SK-N-SH (cell line): ENCODE data around the gene PRMT7. TPM values are rescaled to one million over a fixed set of nuclear protein-coding genes. Genes with fewer than 3 reads are reported as not detected.

Experiments used
- CTCF ChIA-PET: fragments of 300-600, 350-600 bp; formaldehyde crosslinking; extraction: SDS; loops from one replicate; lab custom pipeline; 2021; lab: Yijun Ruan, JAX
- POLR2A ChIA-PET: fragments of 350-600 bp; sonication (Branson Sonifier 250); formaldehyde crosslinking; extraction: SDS; loops from one replicate; lab custom pipeline; 2020; ENCODE audit warnings: antibody characterized with exemption, inconsistent platforms; lab: Yijun Ruan, JAX
- DNase-seq: peaks from one replicate; pipeline ENCODE4 v3.0.0; 2012
- H2AFZ ChIP-seq: fragments of 200-600 bp; sonication (generic); 2 replicates; pipeline ENCODE4 v1.8.1; 2016; ENCODE audit warnings: antibody characterized with exemption, mild to moderate bottlenecking, low read depth
- H3F3A ChIP-seq: fragments of 200-600 bp; sonication (generic); replicated peaks from 2 replicates; pipeline ENCODE3; 2016; ENCODE audit warnings: antibody characterized with exemption, mild to moderate bottlenecking; ENCODE audit not compliant: insufficient read depth
- H3K27ac ChIP-seq, 2 experiments: fragments of 200-500 bp in 1 of 2; fragments of 200-600 bp in 1 of 2; sonication (Bioruptor generic) in 1 of 2; sonication (generic), shearing (Covaris generic) in 1 of 2; 2 replicates each; pipeline versions ENCODE4 v1.5.1 to v1.6.1; 2014 to 2016; ENCODE audit warnings: low read depth in 2 of 2, inconsistent platforms in 1 of 2, low read length in 1 of 2, mild to moderate bottlenecking in 1 of 2, mixed read lengths in 1 of 2
- H3K27me3 ChIP-seq: fragments of 200-600 bp; sonication (generic), shearing (Covaris generic); 2 replicates; pipeline ENCODE4 v1.6.1; 2016; ENCODE audit warnings: mixed run types; ENCODE audit not compliant: insufficient read depth
- H3K36me3 ChIP-seq, 2 experiments: fragments of 200-500 bp in 1 of 2; fragments of 200-600 bp in 1 of 2; sonication (Bioruptor generic) in 1 of 2; sonication (generic) in 1 of 2; replicated peaks in 1 of 2; 2 replicates each; pipeline versions ENCODE3 to v1.5.1; 2014 to 2016; ENCODE audit warnings: low read length in 1 of 2, mild to moderate bottlenecking in 1 of 2; ENCODE audit not compliant: insufficient read depth in 2 of 2, control insufficient read depth in 1 of 2
- H3K4me1 ChIP-seq, 2 experiments: fragments of 200-500 bp in 1 of 2; fragments of 200-600 bp in 1 of 2; sonication (Bioruptor generic) in 1 of 2; sonication (generic), shearing (Covaris generic) in 1 of 2; 2 replicates each; pipeline versions ENCODE4 v1.5.1 to v1.6.1; 2014 to 2016; ENCODE audit warnings: low read depth in 1 of 2, low read length in 1 of 2, mixed run types in 1 of 2; ENCODE audit not compliant: insufficient read depth in 2 of 2, control insufficient read depth in 1 of 2
- H3K4me2 ChIP-seq: fragments of 200-600 bp; sonication (generic), shearing (Covaris generic); 2 replicates; pipeline ENCODE4 v1.6.1; 2017; ENCODE audit warnings: mixed run types
- H3K4me3 ChIP-seq, 2 experiments: fragments of 200-500 bp in 1 of 2; fragments of 200-600 bp in 1 of 2; sonication (Bioruptor generic) in 1 of 2; sonication (generic), shearing (Covaris generic) in 1 of 2; 2 replicates each; pipeline versions ENCODE4 v1.5.1 to v1.8.1; 2014 to 2016; ENCODE audit warnings: low read depth in 2 of 2, inconsistent platforms in 1 of 2, low read length in 1 of 2, mild to moderate bottlenecking in 1 of 2, mixed read lengths in 1 of 2, moderate library complexity in 1 of 2
- H3K79me2 ChIP-seq: fragments of 200-600 bp; sonication (generic); 2 replicates; pipeline ENCODE4 v1.8.1; 2017; ENCODE audit warnings: mild to moderate bottlenecking; ENCODE audit not compliant: insufficient read depth
- H3K9ac ChIP-seq: fragments of 200-600 bp; sonication (generic); 2 replicates; pipeline ENCODE4 v1.6.1; 2017; ENCODE audit warnings: mixed run types
- H3K9me2 ChIP-seq: fragments of 200-600 bp; sonication (generic); 2 replicates; pipeline ENCODE4 v1.6.1; 2017; ENCODE audit warnings: mixed run types
- H3K9me3 ChIP-seq: fragments of 200-600 bp; sonication (generic); 2 replicates; pipeline ENCODE4 v1.6.1; 2017; ENCODE audit warnings: mixed run types, mild to moderate bottlenecking, moderate library complexity
- H4K20me1 ChIP-seq: fragments of 200-600 bp; sonication (generic); 2 replicates; pipeline ENCODE4 v1.6.1; 2017; ENCODE audit warnings: mild to moderate bottlenecking, mixed run types; ENCODE audit not compliant: insufficient read depth
- ELF1 ChIP-seq: IDR thresholded peaks from 2 replicates; pipeline ENCODE4 v1.4.0; 2012
- EP300 ChIP-seq, 2 experiments: IDR thresholded peaks; 2 replicates each; pipeline versions ENCODE4 v1.4.0 to v1.6.1; 2012; ENCODE audit warnings: borderline replicate concordance in 1 of 2, low read depth in 1 of 2, low read length in 1 of 2
- EZH2phosphoT487 ChIP-seq: fragments of 200-600 bp; sonication (generic); IDR thresholded peaks from 2 replicates; pipeline ENCODE4 v1.6.1; 2017; ENCODE audit warnings: low read depth, mixed run types, mild to moderate bottlenecking, antibody characterized with exemption, moderate library complexity, borderline replicate concordance
- FOXJ3 ChIP-seq: sonication (generic); formaldehyde crosslinking; IDR thresholded peaks from 2 replicates; pipeline ENCODE4 v1.5.1; 2020; ENCODE audit warnings: mild to moderate bottlenecking, missing genetic modification reagents
- FOXM1 ChIP-seq: IDR thresholded peaks from 2 replicates; pipeline ENCODE4 v1.4.0; 2012; ENCODE audit warnings: low read depth, mild to moderate bottlenecking
- JUND ChIP-seq: IDR thresholded peaks from 2 replicates; pipeline ENCODE4 v1.4.0; 2012
- MAX ChIP-seq: IDR thresholded peaks from 2 replicates; pipeline ENCODE4 v1.4.0; 2012; ENCODE audit warnings: low read depth
- MEF2A ChIP-seq: IDR thresholded peaks from 2 replicates; pipeline ENCODE4 v1.4.0; 2012; ENCODE audit warnings: low read depth, borderline replicate concordance
- POLR2AphosphoS5 ChIP-seq: IDR thresholded peaks from 2 replicates; pipeline ENCODE4 v1.6.1; 2012; ENCODE audit warnings: low read depth, low read length
- RCOR1 ChIP-seq: fragments of 150-350 bp; IDR thresholded peaks from 2 replicates; pipeline ENCODE4 v1.6.1; 2017; ENCODE audit warnings: antibody characterized with exemption, low read length
- RFX5 ChIP-seq: IDR thresholded peaks from 2 replicates; pipeline ENCODE4 v1.6.1; 2012; ENCODE audit warnings: mild to moderate bottlenecking, improper control_type of control experiment, low read length
- SIN3A ChIP-seq: IDR thresholded peaks from 2 replicates; pipeline ENCODE4 v1.6.1; 2012; ENCODE audit warnings: low read depth, mild to moderate bottlenecking, low read length, moderate library complexity, borderline replicate concordance
- TEAD4 ChIP-seq: IDR thresholded peaks from 2 replicates; pipeline ENCODE4 v1.4.0; 2012; ENCODE audit warnings: mild to moderate bottlenecking, borderline replicate concordance; ENCODE audit not compliant: insufficient read depth
- YY1 ChIP-seq: IDR thresholded peaks from 2 replicates; pipeline ENCODE4 v1.4.0; 2012; ENCODE audit warnings: low read depth, mild to moderate bottlenecking
- WGBS: methylation state at CpG from one replicate; pipeline ENCODE4 v1.1.6; 2017; ENCODE audit warnings: low lambda C conversion rate; 5-methylcytosine and 5-hydroxymethylcytosine counted together
- polyA plus RNA-seq, 3 experiments: library from polyadenylated mRNA; depleted of rRNA; stranded (reverse); fragments of >200 nt; gene quantifications; 2 replicates each; pipeline ENCODE4 v1.2.3, GENCODE V29; 2012
- TF ChIP-seq, protein P1 (sequence below): IDR thresholded peaks from 2 replicates; pipeline ENCODE4; 2012
- TF ChIP-seq, protein P2 (sequence below): IDR thresholded peaks from 2 replicates; pipeline ENCODE4 v1.4.0; 2012; ENCODE audit warnings: low read depth, borderline replicate concordance
- TF ChIP-seq, protein P3 (sequence below): IDR thresholded peaks from 2 replicates; pipeline ENCODE4 v1.6.1; 2012; ENCODE audit warnings: mild to moderate bottlenecking, low read depth, low read length, moderate library complexity

PRMT7 gene
- polyA plus RNA-seq, 1 of the 3 experiments (the other 2 are of a cell fraction), result 46.0 TPM

- TF ChIP-seq JUND (no peak), RFX5 (no peak), FOXJ3 (no peak), FOXM1 (no peak), RCOR1 (no peak), SIN3A (no peak), POLR2AphosphoS5 (no peak), MAX (no peak), EP300 (IDR thresholded peaks at IDR 0.05; ENCODE audit: borderline replicate concordance in 1 of 2, low read depth in 1 of 2, low read length in 1 of 2) (no peak), YY1 (no peak), ELF1 (no peak), TEAD4 (no peak), EZH2phosphoT487 (no peak), MEF2A (no peak)
- TF ChIP-seq, protein P1, sequence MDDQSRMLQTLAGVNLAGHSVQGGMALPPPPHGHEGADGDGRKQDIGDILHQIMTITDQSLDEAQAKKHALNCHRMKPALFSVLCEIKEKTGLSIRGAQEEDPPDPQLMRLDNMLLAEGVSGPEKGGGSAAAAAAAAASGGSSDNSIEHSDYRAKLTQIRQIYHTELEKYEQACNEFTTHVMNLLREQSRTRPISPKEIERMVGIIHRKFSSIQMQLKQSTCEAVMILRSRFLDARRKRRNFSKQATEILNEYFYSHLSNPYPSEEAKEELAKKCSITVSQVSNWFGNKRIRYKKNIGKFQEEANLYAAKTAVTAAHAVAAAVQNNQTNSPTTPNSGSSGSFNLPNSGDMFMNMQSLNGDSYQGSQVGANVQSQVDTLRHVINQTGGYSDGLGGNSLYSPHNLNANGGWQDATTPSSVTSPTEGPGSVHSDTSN, result no peak
- TF ChIP-seq, protein P2, sequence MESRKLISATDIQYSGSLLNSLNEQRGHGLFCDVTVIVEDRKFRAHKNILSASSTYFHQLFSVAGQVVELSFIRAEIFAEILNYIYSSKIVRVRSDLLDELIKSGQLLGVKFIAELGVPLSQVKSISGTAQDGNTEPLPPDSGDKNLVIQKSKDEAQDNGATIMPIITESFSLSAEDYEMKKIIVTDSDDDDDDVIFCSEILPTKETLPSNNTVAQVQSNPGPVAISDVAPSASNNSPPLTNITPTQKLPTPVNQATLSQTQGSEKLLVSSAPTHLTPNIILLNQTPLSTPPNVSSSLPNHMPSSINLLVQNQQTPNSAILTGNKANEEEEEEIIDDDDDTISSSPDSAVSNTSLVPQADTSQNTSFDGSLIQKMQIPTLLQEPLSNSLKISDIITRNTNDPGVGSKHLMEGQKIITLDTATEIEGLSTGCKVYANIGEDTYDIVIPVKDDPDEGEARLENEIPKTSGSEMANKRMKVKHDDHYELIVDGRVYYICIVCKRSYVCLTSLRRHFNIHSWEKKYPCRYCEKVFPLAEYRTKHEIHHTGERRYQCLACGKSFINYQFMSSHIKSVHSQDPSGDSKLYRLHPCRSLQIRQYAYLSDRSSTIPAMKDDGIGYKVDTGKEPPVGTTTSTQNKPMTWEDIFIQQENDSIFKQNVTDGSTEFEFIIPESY, result no peak
- TF ChIP-seq, protein P3, sequence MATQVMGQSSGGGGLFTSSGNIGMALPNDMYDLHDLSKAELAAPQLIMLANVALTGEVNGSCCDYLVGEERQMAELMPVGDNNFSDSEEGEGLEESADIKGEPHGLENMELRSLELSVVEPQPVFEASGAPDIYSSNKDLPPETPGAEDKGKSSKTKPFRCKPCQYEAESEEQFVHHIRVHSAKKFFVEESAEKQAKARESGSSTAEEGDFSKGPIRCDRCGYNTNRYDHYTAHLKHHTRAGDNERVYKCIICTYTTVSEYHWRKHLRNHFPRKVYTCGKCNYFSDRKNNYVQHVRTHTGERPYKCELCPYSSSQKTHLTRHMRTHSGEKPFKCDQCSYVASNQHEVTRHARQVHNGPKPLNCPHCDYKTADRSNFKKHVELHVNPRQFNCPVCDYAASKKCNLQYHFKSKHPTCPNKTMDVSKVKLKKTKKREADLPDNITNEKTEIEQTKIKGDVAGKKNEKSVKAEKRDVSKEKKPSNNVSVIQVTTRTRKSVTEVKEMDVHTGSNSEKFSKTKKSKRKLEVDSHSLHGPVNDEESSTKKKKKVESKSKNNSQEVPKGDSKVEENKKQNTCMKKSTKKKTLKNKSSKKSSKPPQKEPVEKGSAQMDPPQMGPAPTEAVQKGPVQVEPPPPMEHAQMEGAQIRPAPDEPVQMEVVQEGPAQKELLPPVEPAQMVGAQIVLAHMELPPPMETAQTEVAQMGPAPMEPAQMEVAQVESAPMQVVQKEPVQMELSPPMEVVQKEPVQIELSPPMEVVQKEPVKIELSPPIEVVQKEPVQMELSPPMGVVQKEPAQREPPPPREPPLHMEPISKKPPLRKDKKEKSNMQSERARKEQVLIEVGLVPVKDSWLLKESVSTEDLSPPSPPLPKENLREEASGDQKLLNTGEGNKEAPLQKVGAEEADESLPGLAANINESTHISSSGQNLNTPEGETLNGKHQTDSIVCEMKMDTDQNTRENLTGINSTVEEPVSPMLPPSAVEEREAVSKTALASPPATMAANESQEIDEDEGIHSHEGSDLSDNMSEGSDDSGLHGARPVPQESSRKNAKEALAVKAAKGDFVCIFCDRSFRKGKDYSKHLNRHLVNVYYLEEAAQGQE, result no peak
- H3K79me2 ChIP-seq, result no peaks in the 10 kb centered on the region
- no peaks in the 10 kb centered on the region for H3K9me2 ChIP-seq
- no peak for DNase-seq
- H3K36me3 ChIP-seq, result no peaks in the 10 kb centered on the region
- H3F3A ChIP-seq, result no peaks in the 10 kb centered on the region
- ChIA-PET POLR2A (no interaction called here), CTCF (interaction anchor here (0.7 to 1.4 kb wide), 4 partner anchors 11 to 132 kb away, joined by 3 to 4 read pairs (median 3); no protein-coding TSS in a partner anchor)
- no peak overlapping the region for H3K27ac ChIP-seq
- H3K4me2 ChIP-seq, result no peak overlapping the region
- no peaks in the 10 kb centered on the region for H4K20me1 ChIP-seq
- no peaks in the 10 kb centered on the region for H3K4me1 ChIP-seq
- H3K9ac ChIP-seq, result no peak overlapping the region
- H3K9me3 ChIP-seq, result no peaks in the 10 kb centered on the region
- no peak overlapping the region for H2AFZ ChIP-seq
- H3K27me3 ChIP-seq, result peaks cover 13% of the 10 kb centered on the region; the same call in 1 of the 2 replicates
- 64% methylated on average over 5 of the region's 8 CpGs for WGBS
- H3K4me3 ChIP-seq, result no peak overlapping the region
Measured at GRCh38 chr16:68389006-68389405, 78.2 kb downstream of the PRMT7 start.
